ENCODE results near the gene IFT80. TPM values are rescaled to one million over a fixed set of nuclear protein-coding genes. Genes with fewer than 3 reads are reported as not detected.

Gene IFT80
- polyA plus RNA-seq, 1 of the 3 experiments (the other 2 are of a cell fraction), result 10.5 TPM

- no peaks in the 10 kb centered on the region for H3K79me2 ChIP-seq (ENCODE audit: insufficient read depth)
- H3K9ac ChIP-seq, result no peak overlapping the region
- no peaks in the 10 kb centered on the region for H3K36me3 ChIP-seq (replicated peaks in 1 of 2; ENCODE audit: control insufficient read depth in 1 of 2, insufficient read depth in 2 of 2, low read length in 1 of 2)
- ChIA-PET POLR2A (no interaction called here), CTCF (interaction anchor here (1.9 kb wide), 1 partner anchor 314 kb away, joined by 10 read pairs; no protein-coding TSS in a partner anchor)
- no peaks in the 10 kb centered on the region for H3K9me2 ChIP-seq
- no peak overlapping the region for H3K4me2 ChIP-seq
- no peak overlapping the region for H3K27ac ChIP-seq (ENCODE audit: low read depth in 2 of 2, low read length in 1 of 2)
- TF ChIP-seq MEF2A (IDR thresholded peaks at IDR 0.05; ENCODE audit: borderline replicate concordance, low read depth) (no peak), EP300 (IDR thresholded peaks at IDR 0.05; ENCODE audit: borderline replicate concordance in 1 of 2, low read depth in 1 of 2, low read length in 1 of 2) (no peak), GATA2 (CRISPR knock-in tag; IDR thresholded peaks at IDR 0.05) (no peak), TCF12 (IDR thresholded peaks at IDR 0.05) (no peak), RCOR1 (IDR thresholded peaks at IDR 0.05; ENCODE audit: low read length) (no peak), TEAD4 (IDR thresholded peaks at IDR 0.05; ENCODE audit: borderline replicate concordance, insufficient read depth) (no peak), FOSL2 (IDR thresholded peaks at IDR 0.05; ENCODE audit: borderline replicate concordance, low read depth) (no peak), RFX5 (IDR thresholded peaks at IDR 0.05; ENCODE audit: low read length) (no peak), TAF1 (IDR thresholded peaks at IDR 0.05; ENCODE audit: borderline replicate concordance, low read depth, low read length) (no peak), FOXJ3 (CRISPR knock-in tag; IDR thresholded peaks at IDR 0.05) (no peak), PBX3 (IDR thresholded peaks at IDR 0.05) (no peak), JUND (IDR thresholded peaks at IDR 0.05) (no peak), CTCF (IDR thresholded peaks at IDR 0.05) (no peak), REST (IDR thresholded peaks at IDR 0.05; ENCODE audit: low read depth, low read length) (no peak), MXI1 (IDR thresholded peaks at IDR 0.05; ENCODE audit: low read depth, low read length) (no peak), SIN3A (IDR thresholded peaks at IDR 0.05; ENCODE audit: borderline replicate concordance, low read depth, low read length) (no peak), SMC3 (IDR thresholded peaks at IDR 0.05; ENCODE audit: low read depth, low read length) (no peak)
- WGBS (ENCODE audit: low lambda C conversion rate), result 81% methylated on average over 2 of the region's 2 CpGs
- H3K9me3 ChIP-seq, result no peaks in the 10 kb centered on the region
- H4K20me1 ChIP-seq (ENCODE audit: insufficient read depth), result no peaks in the 10 kb centered on the region
- H3K4me3 ChIP-seq (ENCODE audit: low read depth in 2 of 2, low read length in 1 of 2), result no peak overlapping the region
- DNase-seq, result no peak
- H3K4me1 ChIP-seq (ENCODE audit: control insufficient read depth in 1 of 2, insufficient read depth in 2 of 2, low read depth in 1 of 2, low read length in 1 of 2), result no peaks in the 10 kb centered on the region
- H3F3A ChIP-seq (replicated peaks; ENCODE audit: insufficient read depth), result no peaks in the 10 kb centered on the region
- no peak overlapping the region for H2AFZ ChIP-seq (ENCODE audit: low read depth)
- H3K27me3 ChIP-seq (ENCODE audit: insufficient read depth), result no peaks in the 10 kb centered on the region
Measured at GRCh38 chr3:160346511-160346910, 52.5 kb downstream of the IFT80 start.
